K562 (cell line): ENCODE measurements around the gene SPEG. TPM values are rescaled to one million over a fixed set of nuclear protein-coding genes. Genes with fewer than 3 reads are reported as not detected.

ENCODE experiments used
- ATAC-seq: fragments of 200-7000 bp; cut with Tn5 transposase; 3 replicates; pipeline ENCODE4 v1.9.1; 2020; ENCODE audit warnings: moderate library complexity
- BruUV-seq: library from RNA; stranded (reverse); fragments of 400-500 nt; replicated peaks from 2 replicates; lab custom pipeline; 2021; lab: Mats Ljungman, UMichigan
- CTCF ChIA-PET: fragments of 300-600 bp; formaldehyde crosslinking; extraction: SDS; loops from one replicate; lab custom pipeline; 2021; ENCODE audit warnings: low intra/inter-chr PET ratio; lab: Yijun Ruan, JAX
- POLR2A ChIA-PET: fragments of 300-600, 350-650 bp; sonication (Branson Sonifier 250); formaldehyde crosslinking; extraction: SDS; loops from one replicate; lab custom pipeline; 2021; ENCODE audit warnings: antibody characterized with exemption, inconsistent platforms; lab: Yijun Ruan, JAX
- DNase-seq, 4 experiments: peaks; one replicate each; pipeline versions ENCODE4 v3.0.0 to v3.0.0-alpha.2; 2011 to 2018; ENCODE audit warnings: low spot score in 3 of 4, mixed read lengths in 3 of 4; ENCODE audit errors: extremely low read depth in 1 of 4
- FAIRE-seq: peaks from 2 replicates; lab custom pipeline; 2011; peaks lifted over from hg19 to GRCh38; lab: Jason Lieb, UNC
- H2AFZ ChIP-seq: 2 replicates; pipeline ENCODE4 v1.6.0; 2011; ENCODE audit warnings: low read depth, low read length, control low read depth, inconsistent platforms
- H3K27ac ChIP-seq: fragments of 200-600 bp; 3 replicates; pipeline ENCODE4 v1.8.0; 2011; ENCODE audit warnings: low read depth, mild to moderate bottlenecking, control low read depth, inconsistent platforms, low read length, moderate library complexity, mixed read lengths; ENCODE audit errors: extremely low read depth
- H3K27me3 ChIP-seq, 2 experiments: fragments of 300-600 bp in 1 of 2; 2 replicates in 1 of 2; 3 replicates in 1 of 2; pipeline versions ENCODE4 v1.6.0 to v1.8.0; 2011; ENCODE audit warnings: inconsistent platforms in 2 of 2, low read length in 2 of 2, mild to moderate bottlenecking in 1 of 2, mixed read lengths in 1 of 2, moderate library complexity in 1 of 2; ENCODE audit not compliant: control insufficient read depth in 2 of 2, insufficient read depth in 2 of 2
- H3K36me3 ChIP-seq: fragments of 300-600 bp; 3 replicates; pipeline ENCODE4 v1.8.0; 2011; ENCODE audit warnings: mild to moderate bottlenecking, low read length, inconsistent platforms; ENCODE audit not compliant: control insufficient read depth, insufficient read depth
- H3K4me1 ChIP-seq, 2 experiments: fragments of 200-600 bp in 1 of 2; replicated peaks in 1 of 2; 2 replicates in 1 of 2; 3 replicates in 1 of 2; pipeline versions ENCODE4 v1.5.1 to v1.8.0; 2011; ENCODE audit warnings: inconsistent platforms in 2 of 2, low read length in 2 of 2, mild to moderate bottlenecking in 1 of 2, mixed read lengths in 1 of 2, moderate library complexity in 1 of 2; ENCODE audit not compliant: control insufficient read depth in 2 of 2, insufficient read depth in 2 of 2
- H3K4me2 ChIP-seq: 2 replicates; pipeline ENCODE4 v1.6.1; 2011; ENCODE audit warnings: low read length, control low read depth, inconsistent platforms, mixed read lengths; ENCODE audit not compliant: insufficient read depth
- H3K4me3 ChIP-seq: fragments of 200-600 bp; sonication (generic), shearing (Covaris generic); 2 replicates; pipeline ENCODE4 v1.5.1; 2016; ENCODE audit warnings: control low read depth, inconsistent platforms
- H3K79me2 ChIP-seq: fragments of 200-600 bp; 3 replicates; pipeline ENCODE4 v1.8.0; 2011; ENCODE audit warnings: low read length, inconsistent platforms; ENCODE audit not compliant: control insufficient read depth, insufficient read depth
- H3K9ac ChIP-seq, 2 experiments: 2 replicates each; pipeline versions ENCODE4 v1.6.0 to v1.6.1; 2011; ENCODE audit warnings: low read depth in 2 of 2, low read length in 2 of 2, control low read depth in 1 of 2, inconsistent platforms in 1 of 2, mild to moderate bottlenecking in 1 of 2, mixed read lengths in 1 of 2; ENCODE audit not compliant: insufficient read depth in 1 of 2
- H3K9me1 ChIP-seq: one replicate; pipeline ENCODE4 v1.6.0; 2011; ENCODE audit warnings: inconsistent platforms, mild to moderate bottlenecking, low read length, moderate library complexity; ENCODE audit not compliant: control insufficient read depth, insufficient read depth
- H3K9me3 ChIP-seq: replicated peaks from 2 replicates; pipeline ENCODE4 v1.5.1; 2011; ENCODE audit warnings: low read depth, low read length, inconsistent platforms; ENCODE audit not compliant: control insufficient read depth, insufficient read depth
- H4K20me1 ChIP-seq: replicated peaks from 2 replicates; pipeline ENCODE4 v1.6.1; 2011; ENCODE audit warnings: low read length, inconsistent platforms, mixed read lengths; ENCODE audit not compliant: control insufficient read depth, insufficient read depth
- EGR1 ChIP-seq: fragments of 450-650 bp; conservative IDR thresholded peaks from 2 replicates; pipeline ENCODE4 v1.6.1; 2017; ENCODE audit warnings: mild to moderate bottlenecking
- KLF10 ChIP-seq: fragments of 250-450 bp; sonication (Bioruptor Pico); IDR thresholded peaks from 2 replicates; pipeline ENCODE4 v1.6.1; 2021; ENCODE audit warnings: matching md5 sums
- KLF6 ChIP-seq: fragments of 250-450 bp; sonication (Bioruptor Pico); IDR thresholded peaks from 2 replicates; pipeline ENCODE4 v1.4.0; 2020; ENCODE audit warnings: mild to moderate bottlenecking, moderate library complexity, borderline replicate concordance
- MBD2 ChIP-seq: sonication (generic); IDR thresholded peaks from 2 replicates; pipeline ENCODE4 v1.6.1; 2016; ENCODE audit warnings: low read depth, borderline replicate concordance
- MLLT1 ChIP-seq, 2 experiments: fragments of 450-650 bp; IDR thresholded peaks; 2 replicates each; pipeline ENCODE4 v1.6.1; 2016
- NR1H2 ChIP-seq: sonication (generic); formaldehyde crosslinking; IDR thresholded peaks from 2 replicates; pipeline ENCODE4 v1.4.0; 2020; ENCODE audit warnings: mild to moderate bottlenecking, missing genetic modification reagents
- ZNF445 ChIP-seq: fragments of 250-450 bp; sonication (Bioruptor Pico); IDR thresholded peaks from 2 replicates; pipeline ENCODE4 v1.4.0; 2020; ENCODE audit warnings: low read depth, mild to moderate bottlenecking, moderate library complexity
- WGBS: fragments of 100-300 bp; shearing (Covaris generic); methylation state at CpG from one replicate; pipeline ENCODE4 v1.1.6; 2016; ENCODE audit warnings: low coverage, mixed read lengths; ENCODE audit not compliant: insufficient coverage; ENCODE audit errors: missing lambda C conversion rate; 5-methylcytosine and 5-hydroxymethylcytosine counted together
- in situ Hi-C: fragments of 300-500 bp; cut with MboI; formaldehyde crosslinking; loops from 4 replicates; pipeline ENCODE4 v1.15.0; 2018; ENCODE audit warnings: inconsistent platforms, mixed read lengths
- intact Hi-C: fragments of 100-400 bp; cut with micrococcal nuclease; formaldehyde crosslinking; loops from 2 replicates; pipeline ENCODE4 v1.14.2; 2022
- polyA plus RNA-seq, 8 experiments: library from polyadenylated mRNA; depleted of rRNA in 4 of 8; stranded (reverse) in 5 of 8; unstranded in 3 of 8; fragments of >200 nt; fragmentation: Nextera tagmentation in 2 of 8; fragmentation: Illumina TruSeq in 1 of 8; extraction: Ambion mirVana in 2 of 8; extraction: Trizol in 1 of 8; gene quantifications; 2 replicates each; pipeline versions ENCODE4 v1.2.1 to v1.2.3, GENCODE V29; 2011 to 2014; ENCODE audit warnings: inconsistent platforms in 1 of 8, missing spikeins in 1 of 8
- total RNA-seq, 7 experiments: library from RNA; depleted of rRNA in 6 of 7; stranded (reverse); fragments of >200 nt in 6 of 7; fragmentation: Illumina TruSeq in 2 of 7; extraction: Trizol in 2 of 7; gene quantifications; 2 replicates each; pipeline versions ENCODE4 v1.2.1 to v1.2.3, GENCODE V29; 2011 to 2021; ENCODE audit warnings: low replicate concordance in 1 of 7
- TF ChIP-seq, protein P1 (sequence below): sonication (generic); formaldehyde crosslinking; IDR thresholded peaks from 2 replicates; pipeline ENCODE4 v1.8.1; 2023; ENCODE audit warnings: mild to moderate bottlenecking, missing genetic modification reagents
- TF ChIP-seq, protein P2 (sequence below): fragments of 450-650 bp; conservative IDR thresholded peaks from 2 replicates; pipeline ENCODE4 v1.6.1; 2016; ENCODE audit warnings: missing genetic modification characterization, low read depth, mild to moderate bottlenecking, missing compliant biosample characterization, moderate library complexity

The SPEG gene
- total and polyA plus RNA-seq, 9 of the 15 experiments (the other 6 are each of a cell fraction or from before 2014, with no cell fraction given): 0.49 to 8.7 (median 3.0) TPM

DNA sequence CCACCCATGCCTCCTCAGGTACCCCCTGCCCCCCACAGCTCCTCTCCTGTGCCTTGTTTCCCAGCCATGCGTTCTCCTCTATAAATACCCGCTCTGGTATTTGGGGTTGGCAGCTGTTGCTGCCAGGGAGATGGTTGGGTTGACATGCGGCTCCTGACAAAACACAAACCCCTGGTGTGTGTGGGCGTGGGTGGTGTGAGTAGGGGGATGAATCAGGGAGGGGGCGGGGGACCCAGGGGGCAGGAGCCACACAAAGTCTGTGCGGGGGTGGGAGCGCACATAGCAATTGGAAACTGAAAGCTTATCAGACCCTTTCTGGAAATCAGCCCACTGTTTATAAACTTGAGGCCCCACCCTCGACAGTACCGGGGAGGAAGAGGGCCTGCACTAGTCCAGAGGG, 17.3 kb upstream of the SPEG start:
- H3K4me2 ChIP-seq: no peak overlapping the region
- 50% methylated on average over 5 of the region's 9 CpGs for WGBS
- no peak for TF ChIP-seq KLF10 (CRISPR knock-in tag)
- TF ChIP-seq EGR1: peak; percentile 69
- TF ChIP-seq, all 486 proteins: peak for 1
- intact Hi-C loops: no loop called here
- FAIRE-seq (no peak), ATAC-seq (no peak), DNase-seq (peak in 2 of 4 experiments; percentile 25 to 31)
- POLR2A ChIA-PET: interaction anchor here (1.0 kb wide), 1 partner anchor 77 kb away, joined by 3 read pairs; no protein-coding TSS in a partner anchor
- Histone ChIP-seq H3K4me1 (peaks cover 16 to 41% of the 10 kb centered on the region in 2 experiments), H3K27ac (no peak overlapping the region), H3K79me2 (no peaks in the 10 kb centered on the region), H3K9me3 (peaks cover 3% of the 10 kb centered on the region), H3K36me3 (no peaks in the 10 kb centered on the region), H4K20me1 (no peaks in the 10 kb centered on the region), H2AFZ (no peak overlapping the region), H3K27me3 (no peaks in the 10 kb centered on the region), H3K9ac (peak overlapping the region in 1 of 2 experiments; percentile 81; a peak in 2 of 4 replicates), H3K4me3 (no peak overlapping the region), H3K9me1 (no peaks in the 10 kb centered on the region)
- CTCF ChIA-PET: no interaction called here
- no TSS peak for BruUV-seq
- in situ Hi-C loops: no loop called here

- Histone ChIP-seq H2AFZ (0 out of 2 replicates have a peak within 1 kb of the TSS, but pooled peaks have one; percentile 86), H4K20me1 (no peaks in the 10 kb centered on the region), H3K27ac (peak within 1 kb of the TSS; percentile 64; the same call in 2 of the 3 replicates), H3K4me2 (peak within 1 kb of the TSS; percentile 72; the same call in 1 of the 2 replicates), H3K9ac (peak within 1 kb of the TSS in 1 of 2 experiments; percentile 81; a peak in 2 of 4 replicates), H3K4me1 (peaks cover 16 to 41% of the 10 kb centered on the region in 2 experiments), H3K9me1 (no peaks in the 10 kb centered on the region), H3K79me2 (no peaks in the 10 kb centered on the region), H3K9me3 (peaks cover under 1% of the 10 kb centered on the region), H3K4me3 (no peak within 1 kb of the TSS), H3K27me3 (no peaks in the 10 kb centered on the region), H3K36me3 (no peaks in the 10 kb centered on the region)
- in situ Hi-C loops: no loop called here
- BruUV-seq: no TSS peak
- no peak for ATAC-seq
- CTCF ChIA-PET: no interaction called here
- FAIRE-seq: no peak
- no peak for DNase-seq
- WGBS: 85% methylated on average over 20 of the region's 98 CpGs
- POLR2A ChIA-PET: interaction anchor here (1.0 kb wide), 1 partner anchor 8 kb away, joined by 3 read pairs; no protein-coding TSS in a partner anchor
- intact Hi-C loops: no loop called here
- no peak for TF ChIP-seq NR1H2 (CRISPR knock-in tag)
- TF ChIP-seq KLF6 (CRISPR knock-in tag): no peak
- TF ChIP-seq ZNF445: no peak
- TF ChIP-seq MBD2: no peak
- TF ChIP-seq, protein P1, sequence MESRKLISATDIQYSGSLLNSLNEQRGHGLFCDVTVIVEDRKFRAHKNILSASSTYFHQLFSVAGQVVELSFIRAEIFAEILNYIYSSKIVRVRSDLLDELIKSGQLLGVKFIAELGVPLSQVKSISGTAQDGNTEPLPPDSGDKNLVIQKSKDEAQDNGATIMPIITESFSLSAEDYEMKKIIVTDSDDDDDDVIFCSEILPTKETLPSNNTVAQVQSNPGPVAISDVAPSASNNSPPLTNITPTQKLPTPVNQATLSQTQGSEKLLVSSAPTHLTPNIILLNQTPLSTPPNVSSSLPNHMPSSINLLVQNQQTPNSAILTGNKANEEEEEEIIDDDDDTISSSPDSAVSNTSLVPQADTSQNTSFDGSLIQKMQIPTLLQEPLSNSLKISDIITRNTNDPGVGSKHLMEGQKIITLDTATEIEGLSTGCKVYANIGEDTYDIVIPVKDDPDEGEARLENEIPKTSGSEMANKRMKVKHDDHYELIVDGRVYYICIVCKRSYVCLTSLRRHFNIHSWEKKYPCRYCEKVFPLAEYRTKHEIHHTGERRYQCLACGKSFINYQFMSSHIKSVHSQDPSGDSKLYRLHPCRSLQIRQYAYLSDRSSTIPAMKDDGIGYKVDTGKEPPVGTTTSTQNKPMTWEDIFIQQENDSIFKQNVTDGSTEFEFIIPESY (CRISPR knock-in tag): peak; percentile 79
- TF ChIP-seq, protein P2, sequence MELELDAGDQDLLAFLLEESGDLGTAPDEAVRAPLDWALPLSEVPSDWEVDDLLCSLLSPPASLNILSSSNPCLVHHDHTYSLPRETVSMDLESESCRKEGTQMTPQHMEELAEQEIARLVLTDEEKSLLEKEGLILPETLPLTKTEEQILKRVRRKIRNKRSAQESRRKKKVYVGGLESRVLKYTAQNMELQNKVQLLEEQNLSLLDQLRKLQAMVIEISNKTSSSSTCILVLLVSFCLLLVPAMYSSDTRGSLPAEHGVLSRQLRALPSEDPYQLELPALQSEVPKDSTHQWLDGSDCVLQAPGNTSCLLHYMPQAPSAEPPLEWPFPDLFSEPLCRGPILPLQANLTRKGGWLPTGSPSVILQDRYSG (tag): no peak
- 0 out of 4 replicates have a peak, but pooled peaks of 1 of the 2 experiments have one; percentile 22 for TF ChIP-seq MLLT1 (IDR thresholded peaks at IDR 0.05)
These were observed 16.3 kb upstream of the SPEG start, which contains the start of gene DES for GRCh38 chr2:219418155-219419011. Gene DES (plus strand): TSS chr2:219418377. CDS start chr2:219418463, 86 bp downstream.
